Neuronal stem cell (in vitro differentiated cells): ENCODE results near the gene RPL10L. TPM values are rescaled to one million over a fixed set of nuclear protein-coding genes. Genes with fewer than 3 reads are reported as not detected.

Experiments
- DNase-seq: peaks from one replicate; pipeline ENCODE4 v3.0.0-alpha.2; 2013; ENCODE audit warnings: low spot score
- H2AFZ ChIP-seq: one replicate; pipeline ENCODE4 v1.6.1; 2013; ENCODE audit warnings: mild to moderate bottlenecking, low read length, inconsistent platforms
- H2AK5ac ChIP-seq: 2 replicates; pipeline ENCODE4 v1.6.1; 2013; ENCODE audit warnings: low read depth, mild to moderate bottlenecking, inconsistent platforms, low read length, moderate library complexity, mixed read lengths
- H2BK120ac ChIP-seq: 2 replicates; pipeline ENCODE4 v1.6.1; 2013; ENCODE audit warnings: low read depth, mild to moderate bottlenecking, inconsistent platforms, low read length, moderate library complexity, mixed read lengths
- H2BK12ac ChIP-seq: one replicate; pipeline ENCODE4 v1.6.1; 2013; ENCODE audit warnings: low read length, inconsistent platforms
- H2BK15ac ChIP-seq: 2 replicates; pipeline ENCODE4 v1.6.1; 2013; ENCODE audit warnings: mild to moderate bottlenecking, low read length, inconsistent platforms, mixed read lengths
- H2BK5ac ChIP-seq: one replicate; pipeline ENCODE4 v1.6.1; 2013; ENCODE audit warnings: inconsistent platforms, mild to moderate bottlenecking, low read length, moderate library complexity
- H3K14ac ChIP-seq: one replicate; pipeline ENCODE4 v1.6.1; 2013; ENCODE audit warnings: low read length, inconsistent platforms
- H3K18ac ChIP-seq: 2 replicates; pipeline ENCODE4 v1.6.1; 2013; ENCODE audit warnings: low read length, inconsistent platforms
- H3K23ac ChIP-seq: 2 replicates; pipeline ENCODE4 v1.6.1; 2013; ENCODE audit warnings: low read depth, mild to moderate bottlenecking, mixed read lengths, low read length, inconsistent platforms; ENCODE audit not compliant: poor library complexity
- H3K27ac ChIP-seq: replicated peaks from 3 replicates; pipeline ENCODE4 v1.5.1; 2013; ENCODE audit warnings: low read length, inconsistent platforms
- H3K27me3 ChIP-seq, 3 experiments: 2 replicates each; pipeline ENCODE4 v1.6.1; 2013; ENCODE audit warnings: low read length in 3 of 3, mild to moderate bottlenecking in 2 of 3, inconsistent platforms in 1 of 3, low read depth in 1 of 3, mixed read lengths in 1 of 3, moderate library complexity in 1 of 3; ENCODE audit not compliant: control insufficient read depth in 3 of 3, insufficient read depth in 3 of 3
- H3K36me3 ChIP-seq, 2 donors: replicated peaks in 1 of 2; 2 replicates each; pipeline ENCODE4 v1.6.1; 2013; ENCODE audit warnings: low read length in 2 of 2; ENCODE audit not compliant: control insufficient read depth in 2 of 2, insufficient read depth in 2 of 2
- H3K4ac ChIP-seq: 2 replicates; pipeline ENCODE4 v1.6.1; 2013; ENCODE audit warnings: inconsistent platforms, mild to moderate bottlenecking, low read length, moderate library complexity
- H3K4me1 ChIP-seq, 2 donors: 1 replicate in 1 of 2; 2 replicates in 1 of 2; pipeline ENCODE4 v1.6.1; 2013; ENCODE audit warnings: low read length in 2 of 2, low read depth in 1 of 2; ENCODE audit not compliant: control insufficient read depth in 2 of 2, insufficient read depth in 1 of 2
- H3K4me2 ChIP-seq: one replicate; pipeline ENCODE4 v1.6.1; 2013; ENCODE audit warnings: mild to moderate bottlenecking, low read length, inconsistent platforms; ENCODE audit not compliant: insufficient read depth, poor library complexity, severe bottlenecking
- H3K4me3 ChIP-seq, 2 donors: 2 replicates each; pipeline ENCODE4 v1.5.1; 2013; ENCODE audit warnings: low read length in 2 of 2, mild to moderate bottlenecking in 2 of 2, inconsistent platforms in 1 of 2, moderate library complexity in 1 of 2
- H3K79me1 ChIP-seq: one replicate; pipeline ENCODE4 v1.6.1; 2013; ENCODE audit warnings: low read depth, mild to moderate bottlenecking, inconsistent platforms, low read length, moderate library complexity
- H3K9ac ChIP-seq: one replicate; pipeline ENCODE4 v1.6.1; 2013; ENCODE audit warnings: mild to moderate bottlenecking, low read depth, low read length, inconsistent platforms; ENCODE audit not compliant: poor library complexity
- H3K9me3 ChIP-seq, 2 donors: replicated peaks in 1 of 2; 2 replicates each; pipeline versions ENCODE3 to v1.6.1; 2013; ENCODE audit warnings: low read length in 2 of 2, mild to moderate bottlenecking in 2 of 2, inconsistent platforms in 1 of 2, low read depth in 1 of 2, mixed read lengths in 1 of 2, moderate library complexity in 1 of 2; ENCODE audit not compliant: control insufficient read depth in 2 of 2, insufficient read depth in 1 of 2
- H4K8ac ChIP-seq: one replicate; pipeline ENCODE4 v1.6.1; 2013; ENCODE audit warnings: low read depth, mild to moderate bottlenecking, inconsistent platforms, low read length, moderate library complexity
- H4K91ac ChIP-seq: one replicate; pipeline ENCODE4 v1.6.1; 2013; ENCODE audit warnings: low read length, low read depth, mild to moderate bottlenecking, inconsistent platforms; ENCODE audit not compliant: poor library complexity
- WGBS, 2 donors: extraction: QIAGEN DNeasy Blood & Tissue Kit; methylation state at CpG; one replicate each; pipeline ENCODE4 v1.1.7; 2013; ENCODE audit warnings: missing lambda C conversion rate in 2 of 2, mixed read lengths in 1 of 2; ENCODE audit not compliant: insufficient read length in 2 of 2, insufficient replicate concordance in 1 of 2; ENCODE audit errors: extremely low coverage in 2 of 2; 5-methylcytosine and 5-hydroxymethylcytosine counted together
- polyA plus RNA-seq, 2 experiments: library from polyadenylated mRNA; stranded (reverse); fragments of 200-250 nt; gene quantifications; one replicate each; pipeline ENCODE4 v1.2.3, GENCODE V29; 2013

RPL10L gene
- polyA plus RNA-seq (2013, experiment 1 of 2), result not detected
- polyA plus RNA-seq (2013, experiment 2 of 2), result not detected

- no peak within 1 kb of the TSS for H3K23ac ChIP-seq
- peak within 1 kb of the TSS in 1 of 2 donors; percentile 19 for H3K4me3 ChIP-seq
- H3K4ac ChIP-seq, result no peak within 1 kb of the TSS
- no peak within 1 kb of the TSS for H2AK5ac ChIP-seq
- no peak within 1 kb of the TSS for H3K4me2 ChIP-seq
- no peak within 1 kb of the TSS for H4K91ac ChIP-seq
- no peak within 1 kb of the TSS for H2BK120ac ChIP-seq
- no peak for DNase-seq
- H4K8ac ChIP-seq, result no peak within 1 kb of the TSS
- H3K18ac ChIP-seq, result peak within 1 kb of the TSS; percentile 11
- H3K4me1 ChIP-seq, result no peaks in the 10 kb centered on the region
- no peaks in the 10 kb centered on the region for H3K9me3 ChIP-seq
- no peak within 1 kb of the TSS for H3K27ac ChIP-seq
- no CpG with 5 or more reads among the region's 36 CpGs for WGBS, 2 donors
- no peak within 1 kb of the TSS for H2BK5ac ChIP-seq
- no peak within 1 kb of the TSS for H3K14ac ChIP-seq
- H2BK12ac ChIP-seq, result no peak within 1 kb of the TSS
- H3K79me1 ChIP-seq, result no peaks in the 10 kb centered on the region
- no peak within 1 kb of the TSS for H2BK15ac ChIP-seq
- no peak within 1 kb of the TSS for H2AFZ ChIP-seq
- H3K27me3 ChIP-seq, result no peaks in the 10 kb centered on the region
- no peaks in the 10 kb centered on the region for H3K36me3 ChIP-seq
- no peak within 1 kb of the TSS for H3K9ac ChIP-seq
These were observed at the start of gene RPL10L for GRCh38 chr14:46651526-46652144. Gene RPL10L (minus strand): TSS chr14:46651781. CDS start chr14:46651736, 45 bp downstream.

- no peaks in the 10 kb centered on the region for H3K9me3 ChIP-seq
- H4K8ac ChIP-seq, result no peak overlapping the region
- H3K4ac ChIP-seq, result no peak overlapping the region
- no peak overlapping the region for H2AFZ ChIP-seq
- H3K18ac ChIP-seq, result no peak overlapping the region
- H3K27ac ChIP-seq, result no peak overlapping the region
- no peak overlapping the region for H2BK120ac ChIP-seq
- H2AK5ac ChIP-seq, result no peak overlapping the region
- no peak overlapping the region for H2BK15ac ChIP-seq
- H3K9ac ChIP-seq, result no peak overlapping the region
- H4K91ac ChIP-seq, result no peak overlapping the region
- H3K36me3 ChIP-seq, result no peaks in the 10 kb centered on the region
- H2BK5ac ChIP-seq, result no peak overlapping the region
- peaks cover 0 to 3% of the 10 kb centered on the region in 2 donors for H3K4me1 ChIP-seq
- no peak for DNase-seq
- WGBS, 2 donors, result no CpG with 5 or more reads among the region's 3 CpGs
- H3K23ac ChIP-seq, result no peak overlapping the region
- H3K4me2 ChIP-seq, result no peak overlapping the region
- no peak overlapping the region for H3K4me3 ChIP-seq
- H2BK12ac ChIP-seq, result no peak overlapping the region
- H3K14ac ChIP-seq, result no peak overlapping the region
- no peaks in the 10 kb centered on the region for H3K79me1 ChIP-seq
- H3K27me3 ChIP-seq, result no peaks in the 10 kb centered on the region
These were observed 40.2 kb upstream of the RPL10L start for GRCh38 chr14:46691819-46692218.

GRCh38 chr14:46686652-46687051 is 35.1 kb upstream of the RPL10L start:
- no peaks in the 10 kb centered on the region for H3K79me1 ChIP-seq
- peaks cover 0 to 8% of the 10 kb centered on the region in 2 donors for H3K9me3 ChIP-seq
- no peak overlapping the region for H4K8ac ChIP-seq
- H2AFZ ChIP-seq, result no peak overlapping the region
- H2BK15ac ChIP-seq, result no peak overlapping the region
- H3K27me3 ChIP-seq, result no peaks in the 10 kb centered on the region
- H3K14ac ChIP-seq, result no peak overlapping the region
- H4K91ac ChIP-seq, result no peak overlapping the region
- no peak overlapping the region for H3K4ac ChIP-seq
- H3K9ac ChIP-seq, result no peak overlapping the region
- WGBS, 2 donors, result no CpG with 5 or more reads among the region's 4 CpGs
- no peak for DNase-seq
- no peak overlapping the region for H3K23ac ChIP-seq
- no peak overlapping the region for H2AK5ac ChIP-seq
- H2BK5ac ChIP-seq, result no peak overlapping the region
- H2BK120ac ChIP-seq, result no peak overlapping the region
- peak overlapping the region in 1 of 2 donors; percentile 31 for H3K4me3 ChIP-seq
- no peak overlapping the region for H2BK12ac ChIP-seq
- H3K4me2 ChIP-seq, result no peak overlapping the region
- peak overlapping the region; percentile 17 for H3K18ac ChIP-seq
- no peaks in the 10 kb centered on the region for H3K4me1 ChIP-seq
- H3K27ac ChIP-seq, result no peak overlapping the region
- H3K36me3 ChIP-seq, result no peaks in the 10 kb centered on the region

GRCh38 chr14:46672128-46672527 is 20.5 kb upstream of the RPL10L start:
- Histone ChIP-seq H3K36me3 (no peaks in the 10 kb centered on the region), H2BK5ac (no peak overlapping the region), H3K27me3 (no peaks in the 10 kb centered on the region), H2BK120ac (no peak overlapping the region), H3K9me3 (no peaks in the 10 kb centered on the region), H4K8ac (no peak overlapping the region), H3K14ac (no peak overlapping the region), H3K79me1 (no peaks in the 10 kb centered on the region), H2AK5ac (no peak overlapping the region), H3K27ac (no peak overlapping the region), H3K4me1 (peaks cover 0 to 1% of the 10 kb centered on the region in 2 donors), H2BK15ac (no peak overlapping the region), H3K4me2 (no peak overlapping the region), H2AFZ (no peak overlapping the region), H3K23ac (no peak overlapping the region), H3K9ac (no peak overlapping the region), H3K4me3 (no peak overlapping the region), H4K91ac (no peak overlapping the region), H3K18ac (no peak overlapping the region), H3K4ac (no peak overlapping the region), H2BK12ac (no peak overlapping the region)
- DNase-seq, result no peak
- WGBS, 2 donors, result no CpG with 5 or more reads among the region's 3 CpGs
